Neural progenitor cell (in vitro differentiated cells): Measurements from ENCODE around the gene SEZ6L2. TPM values are rescaled to one million over a fixed set of nuclear protein-coding genes. Genes with fewer than 3 reads are reported as not detected.
A peak's percentile ranks its signal among the peaks of the same experiment; 100 is the strongest.

Experiments
- DNase-seq: peaks from one replicate; pipeline ENCODE4 v3.0.0-alpha.2; 2016; ENCODE audit warnings: low spot score
- H2AFZ ChIP-seq: fragments of 200-600 bp; sonication (generic); replicated peaks from 2 replicates; pipeline ENCODE4 v1.6.1; 2016; ENCODE audit warnings: antibody characterized with exemption
- H3F3A ChIP-seq: fragments of 200-600 bp; sonication (generic); 2 replicates; pipeline ENCODE4 v1.6.1; 2016; ENCODE audit warnings: antibody characterized with exemption, low read depth
- H3K27ac ChIP-seq: fragments of 200-600 bp; sonication (generic); 2 replicates; pipeline ENCODE4 v1.5.1; 2016; ENCODE audit warnings: mild to moderate bottlenecking
- H3K27me3 ChIP-seq: fragments of 200-600 bp; sonication (generic); 2 replicates; pipeline ENCODE4 v1.6.1; 2016; ENCODE audit warnings: mild to moderate bottlenecking, moderate library complexity
- H3K36me3 ChIP-seq: fragments of 200-600 bp; sonication (generic); 2 replicates; pipeline ENCODE4 v1.5.1; 2016
- H3K4me1 ChIP-seq: fragments of 200-600 bp; sonication (generic); 2 replicates; pipeline ENCODE4 v1.6.1; 2016; ENCODE audit warnings: mixed run types
- H3K4me2 ChIP-seq: fragments of 200-600 bp; sonication (generic); 2 replicates; pipeline ENCODE4 v1.6.1; 2016
- H3K4me3 ChIP-seq: fragments of 200-600 bp; sonication (generic); 2 replicates; pipeline ENCODE4 v1.5.1; 2016
- H3K79me2 ChIP-seq: fragments of 200-600 bp; sonication (generic); 2 replicates; pipeline ENCODE4 v1.6.1; 2016; ENCODE audit warnings: low read depth
- H3K9ac ChIP-seq: fragments of 200-600 bp; sonication (generic); 2 replicates; pipeline ENCODE4 v1.6.1; 2016
- H3K9me3 ChIP-seq: fragments of 200-600 bp; sonication (generic); 2 replicates; pipeline ENCODE4 v1.5.1; 2016; ENCODE audit warnings: low read depth
- H4K20me1 ChIP-seq: fragments of 200-600 bp; sonication (generic); 2 replicates; pipeline ENCODE4 v1.6.1; 2016; ENCODE audit warnings: low read depth
- H3K27ac Mint-ChIP-seq: 3 replicates; pipeline ENCODE4 v1.8.0; 2021; ENCODE audit warnings: mixed read lengths
- H3K27me3 Mint-ChIP-seq: 2 replicates; pipeline ENCODE4 v1.8.0; 2022; ENCODE audit warnings: low read depth, mild to moderate bottlenecking, inconsistent platforms, moderate library complexity, mixed read lengths; ENCODE audit not compliant: insufficient read depth
- H3K36me3 Mint-ChIP-seq: 3 replicates; pipeline ENCODE4 v1.8.0; 2021; ENCODE audit warnings: mixed read lengths
- H3K4me1 Mint-ChIP-seq: 3 replicates; pipeline ENCODE4 v1.8.0; 2021; ENCODE audit warnings: mixed read lengths
- H3K4me3 Mint-ChIP-seq: 3 replicates; pipeline ENCODE4 v1.8.0; 2021; ENCODE audit warnings: mild to moderate bottlenecking, moderate library complexity, mixed read lengths
- H3K9me3 Mint-ChIP-seq: 3 replicates; pipeline ENCODE4 v1.8.0; 2020; ENCODE audit warnings: mixed read lengths
- CTCF ChIP-seq: fragments of 200-600 bp; sonication (generic); IDR thresholded peaks from 2 replicates; pipeline ENCODE4 v1.5.1; 2017; ENCODE audit warnings: antibody characterized with exemption, mild to moderate bottlenecking
- EZH2 ChIP-seq: fragments of 200-600 bp; sonication (generic); IDR thresholded peaks from 2 replicates; pipeline ENCODE4 v1.6.1; 2017; ENCODE audit warnings: antibody characterized with exemption, mild to moderate bottlenecking, moderate library complexity
- EZH2phosphoT487 ChIP-seq: fragments of 200-600 bp; sonication (generic); IDR thresholded peaks from 2 replicates; pipeline ENCODE4 v1.6.1; 2017; ENCODE audit warnings: antibody characterized with exemption
- total RNA-seq: library from RNA; depleted of rRNA; stranded (reverse); fragments of >200 nt; gene quantifications from 2 replicates; pipeline ENCODE4 v1.2.3, GENCODE V29; 2015; ENCODE audit warnings: low replicate concordance

The SEZ6L2 gene
- total RNA-seq, 1 donor from 2014 or later, result 11.7 TPM

GRCh38 chr16:29877266-29877961, 21.9 kb downstream of the SEZ6L2 start:
- TF ChIP-seq EZH2phosphoT487 (no peak), EZH2 (no peak), CTCF (no peak)
- peak; percentile 97 for DNase-seq
- no peak overlapping the region for H3K9ac ChIP-seq
- H3K9me3 Mint-ChIP-seq, result no peaks in the 10 kb centered on the region
- peaks cover 23% of the 10 kb centered on the region for H3F3A ChIP-seq
- peaks cover 7% of the 10 kb centered on the region for H3K4me1 Mint-ChIP-seq
- H4K20me1 ChIP-seq, result no peaks in the 10 kb centered on the region
- peak overlapping the region; percentile 65 for H3K4me2 ChIP-seq
- H2AFZ ChIP-seq, result peak overlapping the region; percentile 55
- peaks cover 26% of the 10 kb centered on the region for H3K27me3 Mint-ChIP-seq
- peak overlapping the region; percentile 41 for H3K4me3 Mint-ChIP-seq
- peak overlapping the region; percentile 47 for H3K4me3 ChIP-seq
- H3K9me3 ChIP-seq, result no peaks in the 10 kb centered on the region
- no peak overlapping the region for H3K27ac ChIP-seq
- H3K79me2 ChIP-seq, result no peaks in the 10 kb centered on the region
- peaks cover 3% of the 10 kb centered on the region for H3K4me1 ChIP-seq
- H3K27ac Mint-ChIP-seq, result no peak overlapping the region
- H3K27me3 ChIP-seq, result peaks cover 20% of the 10 kb centered on the region
- H3K36me3 ChIP-seq, result no peaks in the 10 kb centered on the region
- no peaks in the 10 kb centered on the region for H3K36me3 Mint-ChIP-seq

- no peak overlapping the region for H3K27ac Mint-ChIP-seq
- H3F3A ChIP-seq, result peaks cover 23% of the 10 kb centered on the region
- H3K9ac ChIP-seq, result no peak overlapping the region
- TF ChIP-seq EZH2, result no peak
- no peak for TF ChIP-seq CTCF
- TF ChIP-seq EZH2phosphoT487, result no peak
- H3K4me1 Mint-ChIP-seq, result peaks cover 7% of the 10 kb centered on the region
- H3K27me3 Mint-ChIP-seq, result peaks cover 26% of the 10 kb centered on the region
- peak; percentile 56 for DNase-seq
- no peaks in the 10 kb centered on the region for H3K79me2 ChIP-seq
- H3K36me3 ChIP-seq, result no peaks in the 10 kb centered on the region
- H3K4me2 ChIP-seq, result peak overlapping the region; percentile 65
- no peak overlapping the region for H3K27ac ChIP-seq
- no peaks in the 10 kb centered on the region for H4K20me1 ChIP-seq
- no peaks in the 10 kb centered on the region for H3K36me3 Mint-ChIP-seq
- H3K9me3 ChIP-seq, result no peaks in the 10 kb centered on the region
- H3K9me3 Mint-ChIP-seq, result no peaks in the 10 kb centered on the region
- peak overlapping the region; percentile 43 for H3K4me3 Mint-ChIP-seq
- peaks cover 3% of the 10 kb centered on the region for H3K4me1 ChIP-seq
- H3K27me3 ChIP-seq, result peaks cover 20% of the 10 kb centered on the region
- peak overlapping the region; percentile 15 for H2AFZ ChIP-seq
- peak overlapping the region; percentile 47 for H3K4me3 ChIP-seq
These were observed 22.6 kb downstream of the SEZ6L2 start for GRCh38 chr16:29876594-29877249.

GRCh38 chr16:29876217-29876593, 23.1 kb downstream of the SEZ6L2 start:
- peak; percentile 43 for DNase-seq
- Mint-ChIP-seq H3K27me3 (peaks cover 26% of the 10 kb centered on the region), H3K9me3 (no peaks in the 10 kb centered on the region), H3K27ac (no peak overlapping the region), H3K36me3 (no peaks in the 10 kb centered on the region), H3K4me3 (peak overlapping the region; percentile 43), H3K4me1 (peaks cover 7% of the 10 kb centered on the region)
- Histone ChIP-seq H2AFZ (peak overlapping the region; percentile 15), H4K20me1 (no peaks in the 10 kb centered on the region), H3K79me2 (no peaks in the 10 kb centered on the region), H3K36me3 (no peaks in the 10 kb centered on the region), H3F3A (peaks cover 23% of the 10 kb centered on the region), H3K4me3 (peak overlapping the region; percentile 47), H3K9ac (no peak overlapping the region), H3K9me3 (no peaks in the 10 kb centered on the region), H3K27me3 (peaks cover 20% of the 10 kb centered on the region), H3K27ac (no peak overlapping the region), H3K4me2 (peak overlapping the region; percentile 65), H3K4me1 (peaks cover 3% of the 10 kb centered on the region)
- no peak for TF ChIP-seq EZH2phosphoT487
- no peak for TF ChIP-seq CTCF
- no peak for TF ChIP-seq EZH2
